CD4-positive, alpha-beta T cell treated with Interleukin-15 for 4 hours (primary cell): ENCODE data around the gene ASB8.
"Not testable (repeated sequence)": the region's sequence is repeated elsewhere in the genome, so short reads cannot be mapped to it uniquely, and the experiment has no call there.

Experiments
- DNase-seq: peaks from one replicate; pipeline ENCODE4 v3.0.0-alpha.2; 2020; ENCODE audit warnings: low spot score

The ASB8 gene

DNA sequence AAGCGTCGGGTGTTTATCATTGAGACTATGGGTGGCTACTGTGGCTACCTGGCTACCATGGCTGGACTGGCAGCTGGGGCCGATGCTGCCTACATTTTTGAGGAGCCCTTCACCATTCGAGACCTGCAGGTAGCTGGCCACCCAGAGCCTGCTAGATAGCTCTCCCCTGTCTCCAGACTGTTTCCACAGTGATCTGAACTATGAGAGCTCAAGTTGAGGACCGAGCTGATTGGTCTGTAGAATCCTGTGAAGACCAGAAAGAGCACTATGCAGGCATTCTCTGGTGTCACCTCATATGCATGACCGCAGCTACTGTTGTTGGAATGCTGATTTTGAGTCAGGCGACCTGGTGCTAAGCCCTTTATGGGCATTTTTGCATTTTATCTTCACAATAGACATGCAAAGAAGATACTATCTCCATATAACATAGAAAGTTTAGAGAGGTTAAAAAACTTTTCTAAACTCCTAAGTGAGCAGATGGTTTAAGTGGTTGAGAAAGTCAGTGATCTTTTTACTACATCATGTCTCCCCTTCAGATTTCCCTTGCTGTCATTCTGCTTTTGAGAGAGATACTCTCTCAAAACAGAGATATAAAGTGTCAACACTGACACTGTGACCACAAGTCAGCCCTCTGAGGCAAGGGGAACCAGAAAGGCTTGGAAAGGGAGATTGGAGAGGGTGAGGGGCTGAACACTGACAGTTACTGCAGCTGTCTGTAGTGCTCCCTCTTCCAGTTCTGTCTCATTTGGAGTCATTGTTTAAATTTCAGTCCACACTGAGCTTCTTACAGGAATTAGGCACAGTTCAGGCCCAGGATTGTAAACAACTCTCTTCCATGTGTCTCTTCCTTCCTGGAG is 14.3 kb downstream of the ASB8 start:
- no peak for DNase-seq

GRCh38 chr12:48135027-48135426 is 22.3 kb downstream of the ASB8 start:
- DNase-seq: no peak

- DNase-seq: no peak
Observed at GRCh38 chr12:48132826-48133225, 24.5 kb downstream of the ASB8 start.

DNA sequence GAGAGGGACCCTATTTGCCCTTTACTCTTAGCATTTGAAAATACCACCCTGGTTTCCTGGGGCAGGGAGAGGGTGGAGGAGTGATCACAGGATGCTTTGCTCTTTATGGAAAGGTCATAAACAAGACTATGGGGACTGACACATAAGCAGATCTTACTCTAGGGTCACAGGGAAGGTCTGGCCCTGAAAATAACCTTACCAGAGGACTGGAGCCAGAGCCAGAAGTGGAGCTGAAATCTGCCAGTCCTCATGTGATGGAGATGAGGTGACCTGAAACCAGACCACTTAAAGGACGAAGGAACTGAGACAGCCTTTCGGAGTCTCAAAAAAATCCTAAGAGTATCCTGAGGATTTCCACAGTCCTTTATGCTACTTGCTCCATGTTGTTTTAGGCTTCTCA is 25.8 kb downstream of the ASB8 start:
- DNase-seq: no peak

- no peak for DNase-seq
Observed at GRCh38 chr12:48129376-48129775, 27.9 kb downstream of the ASB8 start.

- DNase-seq: no peak
Observed at GRCh38 chr12:48128800-48129199, 28.5 kb downstream of the ASB8 start.

- no peak for DNase-seq
Observed at GRCh38 chr12:48126953-48127630, 30.2 kb downstream of the ASB8 start.

DNA sequence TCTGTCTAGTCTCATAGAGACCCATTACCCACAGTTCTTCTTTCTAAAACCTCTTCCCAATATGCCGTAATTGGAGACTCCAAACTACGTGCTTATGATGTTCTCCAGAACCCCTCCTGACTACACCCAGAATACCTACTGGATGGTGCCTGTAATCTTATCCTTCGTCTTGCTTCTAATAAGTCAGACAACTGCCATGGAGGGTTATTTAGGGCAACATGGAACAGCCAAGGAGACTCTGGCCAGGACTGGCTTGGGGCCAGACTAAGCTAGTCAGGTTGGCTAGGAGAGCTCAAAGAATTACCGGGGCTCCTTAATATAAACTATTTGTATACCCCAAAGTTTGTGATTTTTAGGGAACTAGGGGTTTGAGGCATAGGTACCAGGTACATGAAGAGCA is 31.3 kb downstream of the ASB8 start:
- no peak for DNase-seq

GRCh38 chr12:48125542-48125941 is 31.8 kb downstream of the ASB8 start:
- not testable (repeated sequence) for DNase-seq

- DNase-seq: no peak
Observed at GRCh38 chr12:48123169-48123568, 34.1 kb downstream of the ASB8 start.

DNA sequence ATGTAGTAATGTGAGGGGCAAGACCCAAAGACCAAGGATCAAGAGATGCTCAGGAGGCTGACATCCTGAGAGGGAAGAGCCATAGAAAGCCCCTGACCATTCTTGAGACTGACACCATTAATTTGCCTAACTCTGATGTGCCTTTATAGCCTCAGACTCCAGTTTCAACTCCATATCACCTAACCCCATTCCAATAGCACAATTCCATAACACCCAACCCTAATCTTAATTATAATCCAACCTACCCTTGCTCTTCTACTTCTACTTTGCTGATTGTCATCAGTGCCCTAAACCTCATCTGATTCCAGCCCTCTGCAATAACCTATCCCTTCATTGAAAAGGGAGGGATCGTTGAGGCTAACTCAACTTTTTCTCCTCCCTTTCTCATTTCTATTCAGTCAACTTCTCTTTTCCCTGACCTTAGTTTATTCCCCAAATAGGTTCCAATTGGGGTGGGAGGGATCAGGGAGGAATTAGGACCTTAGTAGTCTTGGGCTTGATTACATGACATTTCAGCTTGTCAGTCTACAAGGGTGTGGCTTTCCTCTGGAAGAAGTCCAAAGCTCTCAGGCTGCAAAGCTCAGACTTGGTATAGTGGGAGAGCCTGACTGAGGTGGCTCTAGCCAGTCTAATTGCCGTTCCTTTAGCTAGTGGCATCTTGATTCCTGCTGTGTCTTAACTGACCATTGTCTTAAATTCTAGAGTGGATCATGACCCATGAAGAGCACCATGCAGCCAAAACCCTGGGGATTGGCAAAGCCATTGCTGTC is 35.1 kb downstream of the ASB8 start:
- no peak for DNase-seq

DNA sequence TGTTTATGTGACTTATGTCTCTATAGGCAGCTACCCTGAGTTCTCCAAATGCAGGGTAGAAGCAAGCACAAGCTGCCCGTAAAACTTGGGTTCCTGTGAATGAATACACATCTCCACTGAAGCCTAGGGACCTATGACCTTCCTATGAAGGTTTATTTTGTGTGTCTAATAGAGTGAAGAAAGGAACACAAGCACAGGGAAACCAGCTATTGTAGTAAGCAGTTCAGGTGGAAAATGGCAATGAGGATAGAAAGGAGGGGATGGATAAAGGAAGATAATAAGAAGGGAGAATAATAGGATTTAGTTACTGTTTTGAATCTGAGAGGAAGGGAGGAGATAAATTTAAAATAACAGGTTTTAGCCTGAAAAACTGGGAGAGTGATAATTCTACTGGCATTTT is 35.8 kb downstream of the ASB8 start:
- no peak for DNase-seq

GRCh38 chr12:48119834-48120195 is 37.5 kb downstream of the ASB8 start:
- DNase-seq: no peak

- peak; percentile 57 for DNase-seq
Observed at GRCh38 chr12:48119078-48119833, 38.1 kb downstream of the ASB8 start, which contains the start of gene PFKM. Gene PFKM (plus strand): TSS chr12:48119364. CDS start chr12:48122775, 3,411 bp downstream.

DNA sequence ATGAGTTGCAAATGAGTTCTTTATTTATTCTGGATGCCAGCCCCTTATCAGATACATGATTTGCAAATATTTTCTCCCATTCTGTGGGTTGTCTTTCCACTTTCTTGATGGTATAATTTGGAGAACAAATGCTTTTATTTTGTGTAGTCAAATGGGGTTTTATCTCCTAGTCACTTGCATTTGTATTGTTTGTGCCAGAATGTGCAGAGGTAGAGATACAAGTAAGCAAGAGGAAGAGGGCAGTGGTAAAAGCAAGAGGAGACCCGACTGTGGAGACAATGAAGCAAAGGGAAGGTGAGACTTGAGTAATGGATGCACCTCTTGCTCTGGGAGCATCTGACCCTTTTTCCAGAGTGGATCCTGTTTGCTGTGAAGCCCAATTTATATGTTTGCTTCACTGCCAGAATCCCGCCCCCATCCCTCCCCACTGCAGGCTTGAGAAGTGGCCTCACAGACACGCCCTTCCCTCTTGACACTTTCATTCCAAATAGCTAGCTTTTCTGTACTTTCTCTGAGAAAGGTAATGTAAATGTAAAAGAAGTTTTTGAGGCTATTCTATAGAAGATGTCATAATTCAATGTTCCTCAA is 38.9 kb downstream of the ASB8 start:
- no peak for DNase-seq

DNA sequence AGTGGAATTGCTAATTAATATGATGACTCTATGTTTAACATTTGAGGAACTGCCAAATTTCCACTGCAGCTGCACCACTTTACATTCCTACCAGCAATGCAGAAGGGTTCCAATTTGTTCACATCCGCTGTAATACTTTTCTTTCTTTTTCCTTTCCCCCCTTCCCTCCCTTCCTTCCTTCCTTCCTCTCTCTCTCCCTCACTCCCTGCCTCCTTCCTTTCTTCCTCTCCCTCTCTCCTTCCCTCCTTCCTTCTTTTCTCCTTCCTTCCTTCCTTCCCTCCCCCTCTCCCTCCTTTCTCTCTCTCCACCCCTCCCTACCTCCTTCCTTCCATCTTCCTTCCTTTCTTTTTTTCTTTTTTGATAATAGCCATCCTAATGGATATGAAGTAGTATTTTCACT is 41.4 kb downstream of the ASB8 start:
- no peak for DNase-seq

DNA sequence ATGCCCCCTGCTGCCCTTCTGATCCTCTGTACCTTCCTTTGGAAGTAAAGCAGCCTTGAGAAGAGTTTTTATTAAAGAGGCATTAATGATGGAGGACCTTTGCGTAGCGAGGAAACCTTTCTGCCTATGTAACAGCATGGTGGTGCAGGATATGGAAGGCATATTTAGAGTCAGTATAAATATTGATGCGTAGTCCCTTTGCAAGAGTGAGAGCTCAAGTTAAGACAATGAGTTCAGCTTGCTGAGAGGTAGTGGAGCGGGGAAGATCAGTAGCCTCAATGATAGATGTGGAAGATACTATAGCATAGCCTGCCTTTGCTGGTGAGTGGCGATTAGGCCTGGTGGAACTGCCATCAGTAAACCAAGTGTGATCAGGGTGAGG is 46.0 kb downstream of the ASB8 start:
- not testable (repeated sequence) for DNase-seq

GRCh38 chr12:48110691-48111311 is 46.5 kb downstream of the ASB8 start:
- no peak for DNase-seq

GRCh38 chr12:48109424-48109823 is 47.9 kb downstream of the ASB8 start:
- no peak for DNase-seq

- DNase-seq: no peak
Observed at GRCh38 chr12:48106681-48107613, 50.4 kb downstream of the ASB8 start.
